ENCODE measurements around the gene HES1. TPM values are rescaled to one million over a fixed set of nuclear protein-coding genes. Genes with fewer than 3 reads are reported as not detected.

The HES1 gene, protein sequence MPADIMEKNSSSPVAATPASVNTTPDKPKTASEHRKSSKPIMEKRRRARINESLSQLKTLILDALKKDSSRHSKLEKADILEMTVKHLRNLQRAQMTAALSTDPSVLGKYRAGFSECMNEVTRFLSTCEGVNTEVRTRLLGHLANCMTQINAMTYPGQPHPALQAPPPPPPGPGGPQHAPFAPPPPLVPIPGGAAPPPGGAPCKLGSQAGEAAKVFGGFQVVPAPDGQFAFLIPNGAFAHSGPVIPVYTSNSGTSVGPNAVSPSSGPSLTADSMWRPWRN
- total RNA-seq = 0.18 TPM in 1 of 2 replicates, not detected in the other

DNA sequence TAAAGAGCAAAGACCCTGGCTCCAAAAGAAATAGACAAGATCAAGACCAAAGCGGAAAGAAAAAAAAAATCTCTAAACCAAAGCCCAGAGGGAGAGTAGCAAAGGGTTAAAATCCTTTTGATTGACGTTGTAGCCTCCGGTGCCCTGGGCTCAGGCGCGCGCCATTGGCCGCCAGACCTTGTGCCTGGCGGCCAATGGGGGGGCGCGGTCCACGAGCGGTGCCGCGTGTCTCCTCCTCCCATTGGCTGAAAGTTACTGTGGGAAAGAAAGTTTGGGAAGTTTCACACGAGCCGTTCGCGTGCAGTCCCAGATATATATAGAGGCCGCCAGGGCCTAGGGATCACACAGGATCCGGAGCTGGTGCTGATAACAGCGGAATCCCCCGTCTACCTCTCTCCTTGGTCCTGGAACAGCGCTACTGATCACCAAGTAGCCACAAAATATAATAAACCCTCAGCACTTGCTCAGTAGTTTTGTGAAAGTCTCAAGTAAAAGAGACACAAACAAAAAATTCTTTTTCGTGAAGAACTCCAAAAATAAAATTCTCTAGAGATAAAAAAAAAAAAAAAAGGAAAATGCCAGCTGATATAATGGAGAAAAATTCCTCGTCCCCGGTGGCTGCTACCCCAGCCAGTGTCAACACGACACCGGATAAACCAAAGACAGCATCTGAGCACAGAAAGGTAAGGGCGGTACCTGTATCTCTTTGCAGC, at the start of gene HES1:
Gene HES1, plus strand, starts transcription at position 343 of the 713 bp plus-strand sequence. Its CDS starts 233 bp downstream, at position 576.

Other genes with a start within 250 kb of the HES1 start
- not detected in 2 replicates for gene CPN2, start 215.2 kb downstream of the HES1 start, total RNA-seq
- gene LRRC15, start 233.6 kb downstream of the HES1 start, total RNA-seq = under 0.01 TPM in 1 of 2 replicates, not detected in the other

Measured in myometrial cell (primary cell).